RKO (cell line): ENCODE data around the gene LETM1.

Experiments used
- DNase-seq: peaks from one replicate; pipeline ENCODE4 v3.0.0-alpha.2; 2016; ENCODE audit warnings: low spot score

LETM1 gene

DNA sequence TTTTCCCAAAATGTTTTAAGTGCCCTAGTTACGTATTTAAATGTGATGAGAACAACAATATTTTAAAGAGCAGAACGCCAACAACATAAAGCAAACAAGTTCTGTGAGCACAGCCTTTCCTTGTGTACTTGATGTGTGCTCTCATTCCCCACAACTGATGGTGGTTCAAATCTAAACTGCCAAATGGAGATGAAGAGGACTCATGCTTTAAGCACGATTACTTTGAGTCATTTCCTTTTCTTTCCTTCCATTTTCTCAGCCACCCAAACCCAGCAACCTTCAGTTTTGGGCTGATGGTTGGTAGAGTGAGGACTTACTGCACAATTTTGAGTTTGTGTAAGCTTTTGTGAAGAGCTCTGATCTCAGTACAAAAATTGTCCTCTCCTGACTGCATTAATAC, 16.9 kb upstream of the LETM1 start:
- peak; percentile 93 for DNase-seq

DNA sequence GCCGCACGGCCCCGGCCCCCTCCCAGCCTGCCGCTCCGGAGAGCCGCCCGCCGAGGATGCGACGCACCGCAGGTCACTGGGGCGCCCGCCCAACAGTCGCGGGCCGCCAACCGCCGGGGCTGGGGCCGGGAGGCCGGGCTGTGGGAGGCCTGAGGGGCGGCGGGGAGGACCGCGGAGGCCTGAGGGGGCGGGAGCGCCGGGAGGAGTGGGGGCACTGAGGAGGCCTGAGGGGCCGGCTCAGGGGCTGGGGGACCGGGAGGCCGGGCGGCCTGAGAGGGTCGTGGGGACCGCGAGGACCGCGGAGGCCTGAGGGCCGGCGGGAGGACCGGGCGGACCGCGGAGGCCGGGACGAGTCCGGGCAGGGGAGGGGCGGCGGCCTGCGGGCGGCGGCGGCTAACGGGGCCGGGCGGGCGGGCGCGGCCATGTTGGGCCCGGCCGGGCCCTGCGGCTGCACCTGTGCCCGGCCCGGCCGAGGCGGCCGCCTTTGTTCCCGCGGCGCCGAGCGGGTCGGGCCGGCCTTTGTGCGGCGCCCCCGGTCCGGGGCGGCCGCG, 15.6 kb upstream of the LETM1 start:
- no peak for DNase-seq

DNA sequence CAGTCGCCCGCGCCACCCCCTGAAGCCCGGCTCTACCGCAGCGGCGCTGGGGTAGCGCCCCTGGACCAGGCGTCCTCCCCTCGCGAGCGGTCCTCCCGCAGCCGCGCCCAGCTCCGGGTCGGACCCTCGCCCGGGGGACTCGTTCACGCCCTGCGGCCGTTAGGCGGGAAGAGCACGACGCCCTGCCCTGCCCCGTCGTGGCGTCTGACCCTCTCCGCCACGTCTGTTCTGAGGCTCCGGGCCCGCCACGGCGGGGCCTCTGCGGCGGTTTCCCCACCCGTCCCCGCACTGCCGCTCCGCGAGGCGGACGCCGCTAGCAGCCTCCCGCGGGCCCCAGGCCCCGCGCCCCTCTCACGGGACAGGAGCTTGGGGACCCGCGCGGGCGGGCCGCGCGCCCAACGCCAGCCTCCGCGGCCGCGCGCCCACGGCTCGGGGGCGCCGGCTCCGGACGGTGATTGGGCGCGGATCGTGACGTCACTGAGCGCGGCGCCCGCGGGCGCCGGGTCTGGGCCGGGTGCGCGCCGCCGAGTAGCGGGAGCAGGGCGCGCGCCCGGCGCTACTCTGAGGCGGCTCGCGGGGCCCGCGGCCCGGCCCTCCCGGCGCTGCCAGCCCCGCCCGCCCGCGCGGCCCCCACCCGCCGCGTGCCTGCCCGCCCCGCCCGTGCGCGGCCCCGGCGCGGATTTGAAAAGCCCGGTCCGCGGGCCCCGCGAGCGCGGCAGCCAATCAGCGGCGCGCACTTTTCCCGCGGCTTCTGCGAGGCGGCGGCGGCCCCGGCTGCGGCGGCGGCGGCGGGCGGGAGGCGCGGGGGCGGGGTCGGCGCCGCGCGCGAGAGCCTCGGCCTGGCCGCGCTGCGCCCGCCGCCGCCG, 14.9 kb upstream of the LETM1 start, which contains the start of gene NSD2:
TSS of gene NSD2 (plus strand) at position 816 of the 866 bp plus-strand sequence. CDS start 29,262 bp downstream, outside the sequence.
- DNase-seq: peak; percentile 90

- DNase-seq: peak; percentile 82
Measured at GRCh38 chr4:1870328-1870577, 14.3 kb upstream of the LETM1 start.

- DNase-seq: no peak
Measured at GRCh38 chr4:1869530-1870327, 13.8 kb upstream of the LETM1 start.

DNA sequence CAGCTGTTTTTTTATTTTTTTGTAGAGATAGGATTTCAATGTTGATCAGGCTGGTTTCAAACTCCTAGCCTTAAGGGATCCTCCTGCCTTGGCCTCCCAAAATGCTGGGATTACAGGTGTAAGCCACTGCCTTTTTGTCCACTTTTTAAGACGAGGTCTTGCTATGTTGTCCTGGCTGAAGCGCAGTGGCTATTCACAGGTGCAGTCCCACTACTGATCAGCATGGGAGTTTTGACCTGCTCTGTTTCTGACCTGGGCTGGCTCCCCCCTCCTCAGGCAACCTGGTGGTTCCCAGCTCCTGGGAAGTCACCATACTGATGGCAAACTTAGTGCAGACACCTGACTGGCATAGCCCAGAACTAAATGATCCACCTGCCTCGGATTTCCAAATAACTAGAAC, 13.0 kb upstream of the LETM1 start:
- DNase-seq: no peak

GRCh38 chr4:1868293-1868692, 12.3 kb upstream of the LETM1 start:
- DNase-seq: no peak

DNA sequence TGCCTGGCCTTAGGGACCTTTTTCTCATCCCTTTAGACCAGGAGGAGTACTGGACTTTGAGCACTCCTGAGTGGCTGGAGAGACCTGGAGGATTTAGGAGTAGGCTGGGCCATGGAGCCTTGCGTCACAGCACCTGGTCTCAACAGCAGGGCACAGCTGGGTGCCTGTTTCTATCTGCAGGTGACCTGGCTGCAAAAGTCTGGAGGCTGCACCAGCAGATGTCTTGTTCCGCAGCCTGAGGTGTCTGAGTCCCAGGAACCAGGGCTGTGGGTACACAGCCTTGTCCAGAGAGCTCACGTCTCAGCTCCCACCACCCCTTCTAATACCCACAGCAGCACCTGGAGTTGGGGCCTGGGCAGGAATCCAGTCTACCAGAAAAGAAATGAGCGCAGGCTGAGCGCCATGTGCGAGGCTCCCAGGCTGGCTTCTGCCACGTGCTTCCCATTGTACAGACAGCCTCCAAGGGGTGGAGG, 10.3 kb upstream of the LETM1 start:
- DNase-seq: no peak

- DNase-seq: no peak
Measured at GRCh38 chr4:1864076-1865008, 8.4 kb upstream of the LETM1 start.

DNA sequence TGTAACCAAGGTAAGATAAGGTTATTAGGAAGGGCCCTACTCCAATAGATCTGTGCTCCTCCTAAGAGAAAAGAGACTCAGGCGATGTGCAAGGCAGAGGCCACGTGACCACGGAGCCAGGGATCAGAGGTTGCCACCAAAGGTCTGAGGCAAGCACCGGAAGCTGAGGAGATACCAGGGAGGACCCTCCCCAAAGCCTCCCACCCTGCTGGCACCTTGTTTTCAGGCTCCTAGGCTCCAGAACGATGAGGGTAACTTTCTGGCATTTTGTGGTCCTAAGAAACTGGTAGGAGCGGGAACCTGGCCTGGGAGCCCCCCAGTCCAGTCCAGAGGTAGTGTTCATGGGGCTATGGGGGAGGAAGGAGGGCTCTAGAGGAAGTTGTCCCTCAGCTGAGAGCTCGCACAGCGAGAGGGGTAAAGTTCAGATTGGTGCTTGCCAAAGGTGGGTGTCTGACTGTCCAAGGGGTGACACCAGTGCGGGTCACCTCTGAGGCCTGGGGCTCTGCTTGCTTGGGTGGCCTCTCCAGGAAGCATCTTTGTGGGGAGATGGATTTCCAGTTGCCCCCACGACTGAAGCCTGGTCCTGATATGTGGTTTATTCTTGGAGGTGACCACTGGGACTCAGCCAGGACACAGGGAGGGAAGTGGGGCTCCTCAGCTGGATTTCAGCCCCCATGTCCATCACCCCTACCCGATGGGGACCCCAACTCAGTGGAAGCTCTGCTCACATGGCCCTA, 7.5 kb upstream of the LETM1 start:
- DNase-seq: no peak

GRCh38 chr4:1862961-1863296, 7.0 kb upstream of the LETM1 start:
- DNase-seq: no peak

- DNase-seq: no peak
Measured at GRCh38 chr4:1862055-1862911, 6.3 kb upstream of the LETM1 start.

DNA sequence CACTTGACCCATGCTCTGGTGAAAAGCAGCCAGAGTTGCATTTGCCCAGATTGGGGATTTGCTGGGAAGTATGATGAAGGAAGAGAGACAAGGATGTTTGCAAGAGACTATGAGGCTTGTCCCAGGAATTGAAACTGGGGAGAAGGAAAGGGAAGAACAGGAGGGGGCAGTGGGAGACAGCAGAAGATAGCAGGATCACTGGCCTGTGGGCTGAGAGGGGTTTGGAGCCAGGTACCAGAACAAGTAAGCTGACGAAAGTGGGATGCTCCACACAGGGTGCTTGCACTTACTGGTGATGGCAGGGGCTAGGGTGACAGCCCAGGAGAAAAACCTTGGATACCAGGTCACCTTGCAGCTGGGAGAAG, 3.4 kb upstream of the LETM1 start:
- no peak for DNase-seq

GRCh38 chr4:1857931-1858330, 2.0 kb upstream of the LETM1 start:
- no peak for DNase-seq

DNA sequence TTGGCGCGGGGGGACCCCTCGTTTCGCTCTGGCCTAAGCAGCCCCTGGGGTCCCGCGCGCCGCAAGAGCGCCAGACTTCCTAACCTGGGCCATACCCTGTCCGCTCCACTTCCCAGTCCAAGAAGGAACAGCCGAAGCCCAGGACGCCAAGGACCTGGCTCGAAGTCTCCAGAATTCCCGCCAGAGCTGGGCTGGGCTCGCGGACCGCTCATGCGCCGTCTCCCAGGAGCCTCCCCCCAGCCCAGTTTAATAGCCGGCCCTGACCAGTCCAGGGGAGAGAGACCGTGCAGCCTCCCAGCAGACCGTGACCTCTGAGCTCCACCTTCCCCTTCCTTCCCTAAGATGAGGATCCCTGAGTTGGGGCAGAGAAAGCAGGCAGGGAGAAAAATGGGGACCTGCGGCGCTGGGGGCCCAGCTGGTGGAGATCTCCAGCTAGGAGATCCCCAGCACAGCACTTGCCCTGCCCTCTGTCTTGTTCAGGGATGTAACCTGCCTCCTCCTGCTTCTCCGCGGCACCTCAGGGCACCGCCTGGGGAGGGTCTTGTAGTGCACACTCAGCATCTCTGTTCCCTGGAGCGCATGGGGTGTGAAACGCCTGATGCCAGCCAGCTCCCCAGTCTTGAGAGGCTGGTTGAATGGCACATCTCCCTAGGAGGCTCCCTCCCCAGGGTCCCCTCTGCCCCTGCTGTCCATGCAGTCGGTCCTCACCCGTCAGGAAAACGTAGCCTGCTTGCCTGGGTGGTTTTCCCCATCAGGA, 1.2 kb upstream of the LETM1 start:
- DNase-seq: peak; percentile 36

- DNase-seq: peak; percentile 45
Measured at GRCh38 chr4:1855333-1856070, 454 bp downstream of the LETM1 start.

DNA sequence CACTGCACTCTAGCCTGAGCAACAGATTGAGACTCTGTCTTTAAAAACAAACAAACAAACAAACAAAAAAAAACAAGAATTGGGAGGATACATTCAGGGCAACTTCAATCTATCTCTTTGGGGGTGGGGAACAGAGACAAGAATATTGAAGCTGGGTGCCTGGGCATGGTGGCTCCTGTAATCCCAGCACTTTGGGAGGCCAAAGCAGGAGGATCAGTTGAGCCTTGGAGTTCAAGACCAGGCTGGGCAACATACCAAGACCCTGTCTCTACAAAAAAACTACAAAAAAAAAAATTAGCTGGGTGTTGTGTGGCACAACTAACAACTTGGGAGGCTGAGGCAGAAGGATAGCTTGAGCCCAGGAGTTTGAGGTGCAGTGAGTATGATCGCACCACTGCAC, 1.2 kb downstream of the LETM1 start:
- no peak for DNase-seq

DNA sequence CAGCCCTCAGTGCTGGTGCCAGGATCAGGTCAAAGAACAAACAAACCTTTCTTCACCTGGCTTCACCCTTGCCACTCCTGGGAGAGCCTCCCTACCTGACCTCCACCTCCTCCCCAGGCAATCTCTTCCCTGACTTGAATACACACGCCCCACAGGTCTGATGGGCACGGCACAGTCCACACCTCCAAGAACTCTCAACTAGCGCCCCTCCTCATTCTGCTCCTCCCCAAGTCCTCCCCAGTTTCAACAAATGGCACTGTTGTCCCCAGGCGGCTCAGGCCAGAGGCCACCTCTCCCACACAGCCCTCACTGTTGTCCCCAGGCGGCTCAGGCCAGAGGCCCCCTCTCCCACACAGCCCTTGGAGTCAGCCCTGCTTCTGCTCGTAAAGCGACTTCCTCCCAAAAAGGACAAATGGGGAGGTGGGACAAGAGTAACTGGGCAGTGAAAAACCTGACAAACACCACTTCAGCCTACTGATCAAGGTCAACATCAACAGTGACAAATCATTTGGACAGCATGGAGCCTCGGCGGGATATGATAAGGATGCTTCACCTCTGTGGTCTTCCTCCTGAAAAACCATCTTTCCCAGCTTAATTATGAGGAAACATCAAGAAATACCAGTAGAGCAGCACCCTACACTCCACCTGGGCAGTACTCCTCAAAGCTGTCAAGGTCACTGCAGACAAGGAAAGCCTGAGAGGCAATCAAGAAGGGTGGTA, 2.9 kb downstream of the LETM1 start:
- DNase-seq: no peak
